ENCODE measurements around the gene CLCN6. TPM values are rescaled to one million over a fixed set of nuclear protein-coding genes. Genes with fewer than 3 reads are reported as not detected.

Gene CLCN6
- total RNA-seq, 2 experiments from 2014 or later: 18.8 to 19.5 TPM

DNA sequence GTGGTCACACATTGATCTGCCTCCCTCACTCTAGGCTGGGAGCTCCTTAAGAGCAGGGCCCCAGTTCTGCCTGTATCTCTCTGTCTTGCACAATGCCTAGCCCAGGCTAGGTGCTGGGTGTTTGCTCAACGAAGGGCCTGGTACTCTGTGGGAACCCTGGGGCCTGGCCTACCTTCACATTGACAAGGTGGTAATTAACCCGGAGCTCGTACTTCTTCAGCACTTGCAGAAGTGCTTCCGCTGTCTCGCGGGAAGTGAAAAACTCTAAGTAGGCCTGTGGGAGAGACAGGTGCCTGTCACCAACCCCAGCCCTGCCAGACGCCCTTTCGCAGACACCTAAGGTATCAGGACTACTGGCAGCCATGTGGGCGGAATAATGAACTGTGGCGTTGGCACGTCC is 13.9 kb upstream of the CLCN6 start:
- DNase-seq: no peak
- Mint-ChIP-seq H3K36me3 (ENCODE audit: low read depth) (peaks cover 29% of the 10 kb centered on the region), H3K4me1 (peaks cover 2% of the 10 kb centered on the region), H3K4me3 (no peak overlapping the region), H3K9me3 (no peaks in the 10 kb centered on the region), H3K27ac (no peak overlapping the region), H3K27me3 (no peaks in the 10 kb centered on the region)
- CTCF ChIA-PET: interaction anchor here (0.5 to 1.1 kb wide), 2 partner anchors 12 to 22 kb away, joined by 3 to 4 read pairs; no protein-coding TSS in a partner anchor
- POLR2A ChIA-PET: interaction anchor here (1.1 to 2.1 kb wide), 3 partner anchors 11 to 115 kb away, joined by 3 to 5 read pairs (median 3); no protein-coding TSS in a partner anchor

DNA sequence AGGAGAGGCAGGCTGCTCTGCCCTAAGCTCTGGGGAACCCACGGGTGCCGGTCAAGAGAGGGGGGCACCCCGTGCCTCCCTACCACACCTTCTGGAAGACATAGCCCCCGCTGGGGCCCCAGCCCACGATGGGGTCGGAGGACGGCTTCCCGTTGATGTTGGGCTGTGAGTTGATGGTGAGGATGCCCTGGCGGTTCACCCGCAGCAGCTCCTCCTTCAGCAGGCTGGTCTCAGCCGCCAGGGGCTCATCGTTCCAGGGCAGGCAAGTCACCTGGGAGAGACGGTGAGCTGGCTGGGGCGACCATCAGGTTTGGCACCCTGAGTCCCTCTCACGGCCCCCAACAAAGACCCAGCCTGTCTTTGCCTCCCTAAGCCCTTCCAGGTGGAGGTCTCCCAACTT is 12.2 kb upstream of the CLCN6 start:
- no peaks in the 10 kb centered on the region for H3K27me3 Mint-ChIP-seq
- ChIA-PET CTCF (interaction anchor here (0.8 kb wide), 1 partner anchor 9 kb away, joined by 3 read pairs; no protein-coding TSS in a partner anchor), POLR2A (interaction anchor here (1.2 to 1.5 kb wide), 3 partner anchors 12 to 114 kb away, joined by 3 to 4 read pairs (median 3); partner anchors contain the start of genes CLCN6 and MTHFR)
- no peak for DNase-seq
- no peak overlapping the region for H3K27ac Mint-ChIP-seq
- H3K4me3 Mint-ChIP-seq: no peak overlapping the region
- no peaks in the 10 kb centered on the region for H3K9me3 Mint-ChIP-seq
- H3K4me1 Mint-ChIP-seq: peaks cover 2% of the 10 kb centered on the region
- peaks cover 29% of the 10 kb centered on the region for H3K36me3 Mint-ChIP-seq (ENCODE audit: low read depth)

DNA sequence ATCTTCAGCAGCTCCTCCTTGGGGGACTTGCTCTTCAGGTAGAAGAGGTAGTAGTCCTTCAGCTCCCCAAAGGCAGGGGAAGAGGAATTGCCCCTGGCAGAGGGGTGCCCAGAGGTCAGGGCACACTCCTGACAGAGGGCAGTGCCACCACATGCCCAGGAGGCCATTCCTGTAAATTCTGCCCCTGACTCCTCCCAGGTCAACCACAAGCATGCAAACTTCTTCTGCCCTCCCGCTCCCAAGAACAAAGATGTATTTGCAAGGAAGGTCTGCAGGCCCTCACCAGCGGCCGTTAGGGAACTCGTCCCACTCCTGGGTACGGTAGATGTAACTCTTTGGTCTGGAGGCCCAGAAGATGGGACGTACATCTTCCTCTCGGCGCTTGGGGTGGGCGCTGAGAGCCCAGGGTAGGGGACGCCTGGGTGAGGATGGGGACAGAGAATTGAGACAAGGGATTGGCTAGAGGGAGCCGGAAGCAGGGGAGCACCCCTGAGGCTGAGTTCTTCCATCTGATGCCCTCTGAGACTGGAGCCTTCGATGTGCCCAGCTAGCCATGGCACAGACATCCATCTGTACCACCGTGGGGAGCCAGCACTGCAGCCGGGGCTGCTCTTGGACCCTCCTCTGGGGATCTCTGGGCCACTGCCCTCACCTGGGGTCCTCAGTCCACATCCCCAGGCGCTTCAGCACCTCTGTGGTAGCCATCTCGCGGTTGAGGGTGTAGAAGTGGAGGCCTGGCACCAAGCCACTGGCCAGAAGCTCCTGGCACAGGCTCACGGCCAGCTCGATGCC is 11.3 kb upstream of the CLCN6 start:
- Mint-ChIP-seq H3K27me3 (no peaks in the 10 kb centered on the region), H3K4me3 (no peak overlapping the region), H3K27ac (no peak overlapping the region), H3K4me1 (peaks cover 2% of the 10 kb centered on the region), H3K36me3 (ENCODE audit: low read depth) (peaks cover 32% of the 10 kb centered on the region), H3K9me3 (no peaks in the 10 kb centered on the region)
- POLR2A ChIA-PET: interaction anchor here (0.7 to 1.4 kb wide), 3 partner anchors 113 to 115 kb away, joined by 3 to 6 read pairs (median 4); no protein-coding TSS in a partner anchor
- CTCF ChIA-PET: interaction anchor here (0.7 to 0.8 kb wide), 2 partner anchors 8 to 14 kb away, joined by 3 read pairs; no protein-coding TSS in a partner anchor
- DNase-seq: no peak

DNA sequence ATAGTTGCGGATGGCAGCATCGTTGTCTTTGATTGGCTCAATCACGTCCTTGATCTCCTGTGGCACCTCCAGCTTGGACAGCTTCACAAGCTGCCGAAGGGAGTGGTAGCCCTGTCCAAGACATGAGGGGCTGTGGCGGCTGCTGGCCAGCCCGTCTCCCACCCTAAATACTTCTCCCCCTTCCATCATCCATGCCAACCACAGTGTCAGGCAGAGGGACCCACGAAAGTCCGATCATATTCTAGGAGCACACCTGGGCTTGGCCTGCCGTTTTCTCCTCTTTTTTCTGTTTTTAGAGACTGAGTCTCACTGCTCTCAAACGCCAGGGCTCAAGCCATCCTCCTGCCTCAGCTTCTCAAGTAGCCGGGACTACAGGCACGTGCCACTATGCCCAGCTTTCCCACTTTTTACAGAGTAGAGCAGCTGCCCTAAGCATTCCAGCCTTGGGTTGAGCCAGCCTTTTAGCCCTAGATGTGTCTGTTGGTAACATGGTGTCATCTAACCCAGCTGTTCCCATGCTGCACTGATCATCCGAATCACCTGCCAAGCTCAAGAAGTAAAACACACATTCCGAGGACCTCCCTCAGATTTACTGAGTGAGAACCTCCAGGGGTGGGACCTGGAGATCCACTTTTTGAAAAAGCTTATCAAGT is 10.6 kb upstream of the CLCN6 start:
- CTCF ChIA-PET: interaction anchor here (0.7 kb wide), 1 partner anchor 13 kb away, joined by 3 read pairs; no protein-coding TSS in a partner anchor
- peaks cover 36% of the 10 kb centered on the region for H3K36me3 Mint-ChIP-seq (ENCODE audit: low read depth)
- peaks cover 2% of the 10 kb centered on the region for H3K4me1 Mint-ChIP-seq
- H3K9me3 Mint-ChIP-seq: no peaks in the 10 kb centered on the region
- DNase-seq: no peak
- H3K27me3 Mint-ChIP-seq: no peaks in the 10 kb centered on the region
- no peak overlapping the region for H3K4me3 Mint-ChIP-seq
- H3K27ac Mint-ChIP-seq: no peak overlapping the region
- POLR2A ChIA-PET: interaction anchor here (0.7 to 1.4 kb wide), 2 partner anchors 112 to 114 kb away, joined by 3 to 6 read pairs; no protein-coding TSS in a partner anchor

DNA sequence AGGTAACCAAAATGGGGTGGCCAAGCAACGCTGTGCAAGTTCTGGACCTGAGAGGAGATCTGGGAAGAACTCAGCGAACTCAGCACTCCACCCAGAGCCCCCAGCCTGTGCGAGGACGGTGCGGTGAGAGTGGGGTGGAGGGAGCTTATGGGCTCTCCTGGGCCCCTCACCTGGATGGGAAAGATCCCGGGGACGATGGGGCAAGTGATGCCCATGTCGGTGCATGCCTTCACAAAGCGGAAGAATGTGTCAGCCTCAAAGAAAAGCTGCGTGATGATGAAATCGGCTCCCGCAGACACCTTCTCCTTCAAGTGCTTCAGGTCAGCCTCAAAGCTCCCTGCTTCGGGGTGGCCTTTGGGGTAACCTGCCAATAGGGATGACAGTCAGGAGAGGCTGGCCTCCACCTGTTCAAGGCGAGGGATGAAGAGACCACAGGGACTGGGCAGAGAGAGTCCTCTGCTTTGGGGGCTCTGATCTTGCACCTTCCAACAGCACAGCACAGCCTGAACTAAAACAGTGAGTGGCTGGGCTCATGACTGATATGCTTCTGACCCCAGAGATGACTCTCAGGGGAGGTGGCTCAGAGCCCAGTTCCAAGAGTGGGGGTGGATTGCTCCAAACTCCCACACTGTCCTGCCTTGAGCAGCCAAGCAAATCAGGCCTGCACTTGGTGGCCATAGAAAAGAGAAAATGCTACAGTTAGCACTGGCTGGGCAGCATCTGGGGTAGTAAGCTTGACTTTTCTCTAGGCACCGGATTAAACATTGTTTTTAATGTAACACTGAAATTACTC is 9.8 kb upstream of the CLCN6 start:
- H3K4me3 Mint-ChIP-seq: no peak overlapping the region
- H3K9me3 Mint-ChIP-seq: no peaks in the 10 kb centered on the region
- DNase-seq: no peak
- H3K27me3 Mint-ChIP-seq: no peaks in the 10 kb centered on the region
- ChIA-PET POLR2A (interaction anchor here (1.4 kb wide), 1 partner anchor 113 kb away, joined by 6 read pairs; no protein-coding TSS in a partner anchor), CTCF (interaction anchor here (1.9 kb wide), 1 partner anchor 11 kb away, joined by 5 read pairs; no protein-coding TSS in a partner anchor)
- H3K4me1 Mint-ChIP-seq: peaks cover 2% of the 10 kb centered on the region
- no peak overlapping the region for H3K27ac Mint-ChIP-seq
- peaks cover 38% of the 10 kb centered on the region for H3K36me3 Mint-ChIP-seq (ENCODE audit: low read depth)

DNA sequence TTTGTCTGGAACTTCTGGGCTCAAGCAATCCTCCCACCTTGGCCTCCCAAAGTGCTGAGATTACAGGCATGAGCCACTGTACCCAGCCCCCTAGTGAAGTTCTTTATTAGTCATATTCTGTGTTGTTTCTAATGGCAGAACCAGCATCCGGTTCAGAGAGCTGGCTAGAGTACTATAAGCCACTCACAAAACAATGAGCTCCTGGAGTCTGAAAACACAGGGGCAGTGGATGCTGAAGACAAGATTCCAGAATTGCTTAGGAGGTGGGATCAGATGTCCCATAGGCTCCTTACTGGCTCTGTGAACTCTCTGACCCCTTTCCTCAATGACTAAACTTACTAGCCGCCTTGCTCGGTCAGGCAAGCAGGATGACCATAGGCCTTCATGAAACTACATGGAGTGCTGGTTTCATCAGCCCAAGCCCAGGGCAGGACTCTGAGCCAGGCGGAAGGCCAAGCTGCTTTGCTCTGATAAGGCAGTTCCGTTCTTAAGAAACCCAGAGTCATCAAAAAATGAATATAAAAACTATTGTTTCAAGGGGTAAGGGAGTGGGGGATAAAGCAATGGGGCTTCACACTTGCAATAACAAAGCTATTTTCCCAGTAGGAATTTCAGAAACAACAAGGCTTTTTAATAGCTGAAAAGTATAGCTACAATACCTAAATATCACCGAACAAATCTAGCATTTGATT is 8.3 kb upstream of the CLCN6 start:
- no peak for DNase-seq
- Mint-ChIP-seq H3K9me3 (no peaks in the 10 kb centered on the region), H3K4me1 (peaks cover 14% of the 10 kb centered on the region), H3K27ac (no peak overlapping the region), H3K27me3 (no peaks in the 10 kb centered on the region), H3K4me3 (no peak overlapping the region), H3K36me3 (ENCODE audit: low read depth) (peaks cover 37% of the 10 kb centered on the region)
- ChIA-PET CTCF (interaction anchor here (1.9 kb wide), 1 partner anchor 12 kb away, joined by 5 read pairs; no protein-coding TSS in a partner anchor), POLR2A (interaction anchor here (1.1 kb wide), 1 partner anchor 110 kb away, joined by 4 read pairs; no protein-coding TSS in a partner anchor)

DNA sequence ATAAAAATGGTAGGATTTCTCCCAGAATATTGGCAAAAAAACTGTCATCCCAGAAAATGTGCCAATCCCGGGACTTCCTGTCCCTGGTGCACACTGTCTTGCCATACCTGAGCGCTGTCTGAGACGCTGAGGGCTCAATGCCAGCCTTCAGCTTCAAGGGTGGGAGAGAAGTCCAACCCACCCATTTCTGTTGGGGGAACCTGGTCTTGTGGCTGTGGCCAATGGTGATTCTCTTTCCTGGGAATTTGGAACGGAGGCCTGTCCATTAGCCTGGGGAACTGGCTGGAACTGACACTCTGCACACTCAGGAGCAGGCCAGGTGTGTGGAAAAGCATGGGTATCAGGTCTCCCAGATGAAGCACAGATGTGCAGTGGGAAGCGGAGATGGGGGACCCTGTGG is 6.9 kb upstream of the CLCN6 start:
- H3K36me3 Mint-ChIP-seq (ENCODE audit: low read depth): peaks cover 46% of the 10 kb centered on the region

DNA sequence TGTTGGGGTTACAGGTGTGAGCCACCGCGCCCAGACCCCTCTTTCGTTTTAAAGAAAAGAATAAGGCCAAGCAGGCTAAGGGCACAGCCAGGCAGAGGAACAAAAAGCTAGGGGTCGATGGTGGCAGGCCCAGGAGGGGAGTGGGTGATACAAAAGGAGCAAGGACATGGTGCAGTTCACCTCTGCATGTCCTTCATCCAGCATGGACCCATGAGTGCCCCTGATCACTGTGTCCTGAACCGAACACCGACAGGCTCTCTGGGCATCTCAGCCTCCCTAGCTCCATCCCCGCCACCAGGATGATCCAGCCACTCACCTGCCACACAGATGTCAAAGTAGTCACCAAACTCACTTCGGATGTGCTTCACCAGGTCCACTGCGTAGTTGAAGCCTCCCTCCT is 6.1 kb upstream of the CLCN6 start:
- Mint-ChIP-seq H3K9me3 (no peaks in the 10 kb centered on the region), H3K27me3 (no peaks in the 10 kb centered on the region), H3K36me3 (ENCODE audit: low read depth) (peaks cover 41% of the 10 kb centered on the region), H3K4me1 (peaks cover 35% of the 10 kb centered on the region), H3K27ac (no peak overlapping the region), H3K4me3 (no peak overlapping the region)
- no peak for DNase-seq
- ChIA-PET CTCF (no interaction called here), POLR2A (no interaction called here)

More for the DNA sequence above, 6.9 kb upstream of the CLCN6 start:
- DNase-seq: no peak
- Mint-ChIP-seq H3K9me3 (no peaks in the 10 kb centered on the region), H3K4me1 (peaks cover 27% of the 10 kb centered on the region), H3K27me3 (no peaks in the 10 kb centered on the region), H3K4me3 (no peak overlapping the region), H3K27ac (no peak overlapping the region)
- ChIA-PET CTCF (no interaction called here), POLR2A (no interaction called here)

DNA sequence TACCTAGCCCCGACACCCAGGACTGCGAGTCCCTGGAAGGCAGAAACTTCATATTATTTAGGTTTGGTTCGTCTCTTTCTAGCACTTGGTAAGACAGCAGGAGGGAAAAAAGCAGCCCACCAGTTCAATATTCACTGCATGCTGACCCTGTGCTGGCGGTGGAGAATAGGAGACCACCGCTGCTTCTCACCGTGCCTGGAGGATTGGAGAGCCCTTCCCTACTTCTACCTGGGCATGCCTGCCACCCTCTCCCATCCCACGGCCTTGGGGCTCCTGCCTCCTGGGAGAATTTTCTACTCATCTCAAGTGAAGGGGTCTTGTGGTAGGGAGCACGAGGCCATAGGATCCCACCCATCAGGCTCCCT is 5.6 kb upstream of the CLCN6 start:
- CTCF ChIA-PET: no interaction called here
- Mint-ChIP-seq H3K4me1 (peaks cover 38% of the 10 kb centered on the region), H3K36me3 (ENCODE audit: low read depth) (peaks cover 38% of the 10 kb centered on the region), H3K4me3 (no peak overlapping the region), H3K27me3 (no peaks in the 10 kb centered on the region), H3K27ac (no peak overlapping the region), H3K9me3 (no peaks in the 10 kb centered on the region)
- DNase-seq: no peak
- POLR2A ChIA-PET: interaction anchor here (4.9 kb wide), 1 partner anchor 108 kb away, joined by 52 read pairs; no protein-coding TSS in a partner anchor

DNA sequence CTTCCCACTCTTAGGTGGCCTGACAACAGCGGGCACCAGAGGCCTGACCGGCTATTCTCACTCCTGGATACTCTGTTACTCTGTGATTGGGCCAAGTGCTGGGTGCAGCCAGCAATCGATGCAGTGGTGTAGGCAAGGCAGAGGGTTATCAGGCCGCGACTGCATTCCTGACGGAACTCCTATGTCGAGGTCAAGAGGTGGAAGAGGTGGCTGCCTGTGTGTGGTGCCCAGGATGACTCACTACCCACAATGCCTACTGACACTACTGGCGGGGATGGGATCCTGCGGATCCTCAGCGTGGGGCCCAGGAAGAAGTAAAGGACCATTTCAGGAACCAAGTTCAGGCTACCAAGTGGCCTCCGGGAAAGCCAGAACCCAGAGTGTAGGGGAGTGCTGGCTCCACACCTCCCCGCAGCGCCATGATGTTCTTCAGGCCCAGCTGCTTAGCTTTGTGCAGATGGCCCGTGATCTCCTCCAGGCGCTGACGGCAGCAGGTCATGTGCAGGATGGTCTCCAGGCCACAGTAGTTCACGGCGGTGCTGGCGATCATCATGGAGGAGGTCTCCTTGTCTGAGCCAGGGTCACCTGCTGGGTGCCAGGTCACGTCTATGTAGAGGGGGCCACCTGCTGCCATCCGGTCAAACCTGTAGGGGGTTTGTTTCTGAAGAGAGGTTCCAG is 5.1 kb upstream of the CLCN6 start:
- Mint-ChIP-seq H3K9me3 (no peaks in the 10 kb centered on the region), H3K4me3 (no peak overlapping the region), H3K36me3 (ENCODE audit: low read depth) (peaks cover 36% of the 10 kb centered on the region), H3K4me1 (peaks cover 39% of the 10 kb centered on the region), H3K27ac (no peak overlapping the region), H3K27me3 (no peaks in the 10 kb centered on the region)
- CTCF ChIA-PET: no interaction called here
- POLR2A ChIA-PET: interaction anchor here (4.9 kb wide), 1 partner anchor 108 kb away, joined by 52 read pairs; no protein-coding TSS in a partner anchor
- DNase-seq: no peak

DNA sequence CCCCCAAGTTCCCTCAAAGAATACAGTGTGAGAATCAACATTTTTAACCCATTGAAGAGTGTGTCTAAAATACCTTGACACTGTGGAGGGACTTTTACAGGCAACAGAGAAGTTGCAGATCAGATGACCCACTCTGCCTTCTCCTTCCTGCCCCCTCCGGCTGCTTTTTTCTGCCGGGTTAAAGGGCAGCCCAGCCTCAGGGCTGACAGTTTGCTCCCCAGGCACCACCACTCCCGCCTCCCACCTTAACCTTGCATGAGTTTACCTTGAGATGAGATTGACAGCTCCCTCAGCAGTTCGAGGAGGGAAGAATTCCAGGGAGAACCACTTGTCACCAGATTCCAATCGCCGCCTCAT is 3.4 kb upstream of the CLCN6 start:
- H3K4me1 Mint-ChIP-seq: peaks cover 54% of the 10 kb centered on the region
- peak overlapping the region; percentile 96 for H3K4me3 Mint-ChIP-seq
- H3K9me3 Mint-ChIP-seq: no peaks in the 10 kb centered on the region
- DNase-seq: no peak
- POLR2A ChIA-PET: interaction anchor here (0.9 to 4.9 kb wide), 3 partner anchors 10 to 106 kb away, joined by 3 to 52 read pairs (median 3); no protein-coding TSS in a partner anchor
- CTCF ChIA-PET: interaction anchor here (0.8 kb wide), 1 partner anchor 9 kb away, joined by 3 read pairs; no protein-coding TSS in a partner anchor
- H3K36me3 Mint-ChIP-seq (ENCODE audit: low read depth): peaks cover 32% of the 10 kb centered on the region
- H3K27me3 Mint-ChIP-seq: no peaks in the 10 kb centered on the region
- peak overlapping the region; percentile 44 for H3K27ac Mint-ChIP-seq
